Measurements from ENCODE around the gene AIG1. TPM values are rescaled to one million over a fixed set of nuclear protein-coding genes. Genes with fewer than 3 reads are reported as not detected.

AIG1 gene
- total and polyA plus RNA-seq, 2 of the 4 experiments (the other 2 are of a cell fraction), result 21.3 to 27.1 TPM

DNA sequence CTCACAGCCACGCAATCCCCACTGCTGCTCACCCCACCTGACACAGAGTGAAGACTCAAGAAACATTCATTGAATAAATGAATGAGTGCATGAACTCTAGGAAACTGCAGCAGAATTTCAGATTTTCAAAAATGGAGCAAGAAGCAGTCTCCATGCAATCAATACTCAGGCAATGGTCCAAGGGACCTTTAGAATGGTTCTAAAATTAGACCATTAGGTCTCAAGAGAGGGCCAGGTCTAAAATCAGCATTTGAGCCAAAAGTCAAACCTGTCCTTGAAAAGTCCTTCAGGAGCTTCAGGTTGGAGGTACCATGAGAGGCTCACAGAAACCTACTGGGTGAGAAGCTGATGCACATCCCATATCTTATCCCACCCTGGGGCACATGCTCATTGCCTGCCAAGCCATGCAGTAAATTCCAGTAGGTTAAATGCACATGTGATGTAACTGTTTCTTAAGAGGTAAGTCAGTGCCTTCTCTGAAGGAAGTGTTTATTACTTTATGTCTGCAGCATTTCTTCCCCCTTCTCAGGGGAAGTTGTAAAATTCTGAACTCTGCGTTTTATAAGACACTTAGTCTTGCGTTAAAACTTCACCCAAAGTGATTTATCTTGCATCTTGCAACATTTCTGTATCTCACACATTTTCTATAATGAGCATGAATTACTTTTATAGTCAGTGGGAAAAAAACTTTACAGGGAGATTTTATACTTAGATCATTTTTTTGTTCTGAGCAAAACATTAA, 263.2 kb downstream of the AIG1 start:
- DNase-seq (no peak), ATAC-seq (ENCODE audit: low read depth) (no peak)
- Histone ChIP-seq H3K36me3 (ENCODE audit: control insufficient read depth, insufficient read depth, low read length) (no peaks in the 10 kb centered on the region), H3K27ac (ENCODE audit: insufficient read depth, low read length) (no peak overlapping the region), H3K4me3 (ENCODE audit: insufficient read depth, low read depth, low read length) (no peak overlapping the region), H3K9me3 (ENCODE audit: control insufficient read depth, insufficient read depth, low read length) (no peaks in the 10 kb centered on the region), H2BK5ac (ENCODE audit: low read depth, low read length, poor library complexity, severe bottlenecking) (no peak overlapping the region), H2BK20ac (ENCODE audit: low read depth, low read length) (no peak overlapping the region), H2AFZ (replicated peaks; ENCODE audit: low read length, poor library complexity) (no peak overlapping the region), H2BK120ac (ENCODE audit: low read depth, low read length) (no peak overlapping the region), H3K9me1 (ENCODE audit: insufficient read depth, low read length) (0 out of 2 replicates have a peak, but pooled peaks cover 4% of the 10 kb centered on the region), H2BK15ac (ENCODE audit: low read depth, low read length) (no peak overlapping the region), H3K9ac (ENCODE audit: low read depth, low read length) (no peak overlapping the region), H3K79me1 (ENCODE audit: low read depth in 1 of 2, low read length in 2 of 2) (no peaks in the 10 kb centered on the region), H3K14ac (replicated peaks; ENCODE audit: low read depth, low read length) (no peak overlapping the region), H4K8ac (ENCODE audit: low read depth in 2 of 2, low read length in 2 of 2) (no peak overlapping the region), H3K23ac (ENCODE audit: low read depth, low read length) (no peak overlapping the region), H2AK9ac (replicated peaks; ENCODE audit: low read depth, low read length, poor library complexity) (no peak overlapping the region), H3K4me2 (ENCODE audit: low read depth, low read length) (no peak overlapping the region), H4K20me1 (ENCODE audit: insufficient read depth, low read length) (no peaks in the 10 kb centered on the region), H3K4ac (ENCODE audit: low read depth, low read length) (no peak overlapping the region), H3K4me1 (ENCODE audit: control insufficient read depth, insufficient read depth, low read length) (peaks cover 1% of the 10 kb centered on the region; the same call in 1 of the 2 replicates), H4K91ac (ENCODE audit: insufficient read depth, low read depth, low read length) (no peak overlapping the region), H4K5ac (ENCODE audit: low read depth, low read length) (no peak overlapping the region), H3K56ac (ENCODE audit: extremely low read depth, insufficient read depth, low read length) (no peak overlapping the region), H3K18ac (ENCODE audit: low read depth, low read length) (no peak overlapping the region), H2AK5ac (ENCODE audit: low read depth, low read length) (no peak overlapping the region), H3K27me3 (ENCODE audit: control insufficient read depth, insufficient read depth, low read length) (no peaks in the 10 kb centered on the region)
- WGBS, 2 experiments (ENCODE audit: extremely low coverage in 2 of 2, insufficient read length in 1 of 2), result no CpG with 5 or more reads among the region's 3 CpGs
- intact Hi-C loops (cut with micrococcal nuclease) (no loop called here), dilution Hi-C loops (cut with HindIII; ENCODE audit: low sequenced_read_pairs, unreplicated experiment) (no loop called here), in situ Hi-C loops (cut with MboI; ENCODE audit: low sequenced_read_pairs) (no loop called here)
- CTCF ChIA-PET, result interaction anchor here (1.0 kb wide), 1 partner anchor 10 kb away, joined by 3 read pairs; no protein-coding TSS in a partner anchor
- BruUV-seq (replicated peaks), result no TSS peak
- POLR2A ChIA-PET (ENCODE audit: unreplicated experiment), result no interaction called here
- TF ChIP-seq RCOR1 (IDR thresholded peaks at IDR 0.05; ENCODE audit: insufficient replicate concordance, low read length) (no peak), NFE2L2 (IDR thresholded peaks at IDR 0.05; ENCODE audit: low read depth, low read length) (no peak), SMC3 (IDR thresholded peaks at IDR 0.05; ENCODE audit: low read depth, low read length) (no peak), CHD1 (IDR thresholded peaks at IDR 0.05; ENCODE audit: low read depth, low read length) (no peak)
- TF ChIP-seq, protein P1, sequence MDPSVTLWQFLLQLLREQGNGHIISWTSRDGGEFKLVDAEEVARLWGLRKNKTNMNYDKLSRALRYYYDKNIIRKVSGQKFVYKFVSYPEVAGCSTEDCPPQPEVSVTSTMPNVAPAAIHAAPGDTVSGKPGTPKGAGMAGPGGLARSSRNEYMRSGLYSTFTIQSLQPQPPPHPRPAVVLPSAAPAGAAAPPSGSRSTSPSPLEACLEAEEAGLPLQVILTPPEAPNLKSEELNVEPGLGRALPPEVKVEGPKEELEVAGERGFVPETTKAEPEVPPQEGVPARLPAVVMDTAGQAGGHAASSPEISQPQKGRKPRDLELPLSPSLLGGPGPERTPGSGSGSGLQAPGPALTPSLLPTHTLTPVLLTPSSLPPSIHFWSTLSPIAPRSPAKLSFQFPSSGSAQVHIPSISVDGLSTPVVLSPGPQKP (IDR thresholded peaks at IDR 0.05; ENCODE audit: borderline replicate concordance, low read depth, low read length), result no peak
- TF ChIP-seq, protein P2, sequence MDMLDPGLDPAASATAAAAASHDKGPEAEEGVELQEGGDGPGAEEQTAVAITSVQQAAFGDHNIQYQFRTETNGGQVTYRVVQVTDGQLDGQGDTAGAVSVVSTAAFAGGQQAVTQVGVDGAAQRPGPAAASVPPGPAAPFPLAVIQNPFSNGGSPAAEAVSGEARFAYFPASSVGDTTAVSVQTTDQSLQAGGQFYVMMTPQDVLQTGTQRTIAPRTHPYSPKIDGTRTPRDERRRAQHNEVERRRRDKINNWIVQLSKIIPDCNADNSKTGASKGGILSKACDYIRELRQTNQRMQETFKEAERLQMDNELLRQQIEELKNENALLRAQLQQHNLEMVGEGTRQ (IDR thresholded peaks at IDR 0.05; ENCODE audit: low read depth, low read length), result no peak
